ENCODE data around the gene FADS2. TPM values are rescaled to one million over a fixed set of nuclear protein-coding genes. Genes with fewer than 3 reads are reported as not detected.

FADS2 gene
- total RNA-seq, 1 donor: 713 TPM

- DNase-seq (ENCODE audit: low read depth): no peak
These were observed 63.9 kb downstream of the FADS2 start for GRCh38 chr11:61892085-61892370.

GRCh38 chr11:61893981-61894380 is 65.9 kb downstream of the FADS2 start:
- no peak overlapping the region for H3K4me3 ChIP-seq (ENCODE audit: low read depth, low read length)
- DNase-seq (ENCODE audit: low read depth): peak; percentile 82
- no peak for TF ChIP-seq CTCF (IDR thresholded peaks at IDR 0.05; ENCODE audit: insufficient read depth, low read depth, low read length)

More at GRCh38 chr11:61892085-61892370, 63.9 kb downstream of the FADS2 start:
- no peak for TF ChIP-seq CTCF (IDR thresholded peaks at IDR 0.05; ENCODE audit: insufficient read depth, low read depth, low read length)
- H3K4me3 ChIP-seq (ENCODE audit: low read depth, low read length): peak overlapping the region; percentile 53

DNA sequence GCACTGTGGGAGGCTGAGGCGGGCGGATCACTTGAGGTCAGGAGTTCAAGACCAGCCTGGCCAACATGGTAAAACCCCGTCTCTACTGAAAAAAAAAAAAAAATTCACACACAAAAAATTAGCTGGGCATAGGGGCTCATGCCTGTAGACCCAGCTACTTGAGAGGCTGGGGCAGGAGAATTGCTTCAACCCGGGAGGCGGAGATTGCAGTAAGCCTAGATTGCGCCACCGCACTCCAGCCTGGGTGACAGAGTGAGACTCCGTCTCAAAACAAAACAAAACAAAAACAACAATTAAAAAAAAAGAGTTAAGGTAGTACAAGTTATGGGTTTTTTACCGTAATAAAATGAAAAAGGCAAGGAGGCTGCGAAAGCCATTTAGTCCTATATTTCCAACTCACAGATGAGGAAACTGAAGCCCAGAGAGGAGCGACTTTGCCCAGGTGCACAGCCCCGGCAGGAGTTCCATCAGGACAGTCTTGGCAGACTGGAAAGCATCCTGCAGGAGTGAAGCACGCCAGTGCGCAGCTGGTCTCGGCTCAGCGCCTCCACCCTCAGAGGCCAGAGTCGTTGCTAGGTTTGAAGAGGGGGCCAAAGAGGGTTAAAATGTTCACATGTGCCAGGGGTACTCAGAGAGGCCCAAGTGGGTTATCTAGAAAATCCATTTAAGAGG is 67.1 kb downstream of the FADS2 start:
- DNase-seq (ENCODE audit: low read depth): peak; percentile 18
- H3K4me3 ChIP-seq (ENCODE audit: low read depth, low read length): no peak overlapping the region
- no peak for TF ChIP-seq CTCF (IDR thresholded peaks at IDR 0.05; ENCODE audit: insufficient read depth, low read depth, low read length)

- no peak for TF ChIP-seq CTCF (IDR thresholded peaks at IDR 0.05; ENCODE audit: insufficient read depth, low read depth, low read length)
- no peak overlapping the region for H3K4me3 ChIP-seq (ENCODE audit: low read depth, low read length)
- no peak for DNase-seq (ENCODE audit: low read depth)
These were observed 67.6 kb downstream of the FADS2 start for GRCh38 chr11:61895718-61896059.

- no peak for TF ChIP-seq CTCF (IDR thresholded peaks at IDR 0.05; ENCODE audit: insufficient read depth, low read depth, low read length)
These were observed 68.7 kb downstream of the FADS2 start for GRCh38 chr11:61896665-61897386.

GRCh38 chr11:61897387-61898246 is 69.5 kb downstream of the FADS2 start:
- peak; percentile 90 for TF ChIP-seq CTCF (IDR thresholded peaks at IDR 0.05; ENCODE audit: insufficient read depth, low read depth, low read length)
- no peak overlapping the region for H3K4me3 ChIP-seq (ENCODE audit: low read depth, low read length)
- DNase-seq (ENCODE audit: low read depth): peak; percentile 65

More at GRCh38 chr11:61896665-61897386, 68.7 kb downstream of the FADS2 start:
- no peak overlapping the region for H3K4me3 ChIP-seq (ENCODE audit: low read depth, low read length)
- DNase-seq (ENCODE audit: low read depth): no peak

All from fibroblast of villous mesenchyme (primary cell).